ENCODE results near the gene PROS1. TPM values are rescaled to one million over a fixed set of nuclear protein-coding genes. Genes with fewer than 3 reads are reported as not detected.
"Not testable (repeated sequence)": the region's sequence is repeated elsewhere in the genome, so short reads cannot be mapped to it uniquely, and the experiment has no call there.

PROS1 gene
- total RNA-seq, 1 experiment from 2014 or later = 1.7 TPM

- POLR2A ChIA-PET = no interaction called here
- peaks cover 77% of the 10 kb centered on the region for H3K9me3 Mint-ChIP-seq
- H3K4me1 Mint-ChIP-seq = no peaks in the 10 kb centered on the region
- H3K4me3 Mint-ChIP-seq = no peak overlapping the region
- H3K27ac Mint-ChIP-seq = no peak overlapping the region
- TF ChIP-seq CREM (CRISPR knock-in tag; IDR thresholded peaks at IDR 0.05) = no peak
- TF ChIP-seq, protein P1, sequence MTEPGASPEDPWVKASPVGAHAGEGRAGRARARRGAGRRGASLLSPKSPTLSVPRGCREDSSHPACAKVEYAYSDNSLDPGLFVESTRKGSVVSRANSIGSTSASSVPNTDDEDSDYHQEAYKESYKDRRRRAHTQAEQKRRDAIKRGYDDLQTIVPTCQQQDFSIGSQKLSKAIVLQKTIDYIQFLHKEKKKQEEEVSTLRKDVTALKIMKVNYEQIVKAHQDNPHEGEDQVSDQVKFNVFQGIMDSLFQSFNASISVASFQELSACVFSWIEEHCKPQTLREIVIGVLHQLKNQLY (CRISPR knock-in tag; IDR thresholded peaks at IDR 0.05) = no peak
- TF ChIP-seq, protein P2, sequence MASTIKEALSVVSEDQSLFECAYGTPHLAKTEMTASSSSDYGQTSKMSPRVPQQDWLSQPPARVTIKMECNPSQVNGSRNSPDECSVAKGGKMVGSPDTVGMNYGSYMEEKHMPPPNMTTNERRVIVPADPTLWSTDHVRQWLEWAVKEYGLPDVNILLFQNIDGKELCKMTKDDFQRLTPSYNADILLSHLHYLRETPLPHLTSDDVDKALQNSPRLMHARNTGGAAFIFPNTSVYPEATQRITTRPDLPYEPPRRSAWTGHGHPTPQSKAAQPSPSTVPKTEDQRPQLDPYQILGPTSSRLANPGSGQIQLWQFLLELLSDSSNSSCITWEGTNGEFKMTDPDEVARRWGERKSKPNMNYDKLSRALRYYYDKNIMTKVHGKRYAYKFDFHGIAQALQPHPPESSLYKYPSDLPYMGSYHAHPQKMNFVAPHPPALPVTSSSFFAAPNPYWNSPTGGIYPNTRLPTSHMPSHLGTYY (CRISPR knock-in tag; IDR thresholded peaks at IDR 0.05) = no peak
- TF ChIP-seq STAT6 (CRISPR knock-in tag; conservative IDR thresholded peaks at IDR 0.05; ENCODE audit: low read depth) = no peak
- TF ChIP-seq PREB (CRISPR knock-in tag; IDR thresholded peaks at IDR 0.05; ENCODE audit: borderline replicate concordance) = no peak
- TF ChIP-seq GABPB1 (CRISPR knock-in tag; IDR thresholded peaks at IDR 0.05) = no peak
- TF ChIP-seq NR3C1 (CRISPR knock-in tag; conservative IDR thresholded peaks at IDR 0.05; ENCODE audit: low read depth) = no peak
- TF ChIP-seq AFF4 (CRISPR knock-in tag; IDR thresholded peaks at IDR 0.05; ENCODE audit: borderline replicate concordance) = no peak
- TF ChIP-seq ZBTB21 (CRISPR knock-in tag; IDR thresholded peaks at IDR 0.05; ENCODE audit: borderline replicate concordance) = no peak
- TF ChIP-seq NFE2L1 (CRISPR knock-in tag; IDR thresholded peaks at IDR 0.05) = no peak
- no peak for TF ChIP-seq ZMAT4 (CRISPR knock-in tag; IDR thresholded peaks at IDR 0.05)
- ATAC-seq (no peak), DNase-seq (ENCODE audit: low spot score) (no peak)
- H3K27me3 Mint-ChIP-seq (ENCODE audit: low read depth) = peaks cover 2% of the 10 kb centered on the region
- peaks cover 59% of the 10 kb centered on the region for H3K36me3 Mint-ChIP-seq
- CTCF ChIA-PET = no interaction called here
Observed at GRCh38 chr3:93961026-93961425, 12.7 kb downstream of the PROS1 start.

DNA sequence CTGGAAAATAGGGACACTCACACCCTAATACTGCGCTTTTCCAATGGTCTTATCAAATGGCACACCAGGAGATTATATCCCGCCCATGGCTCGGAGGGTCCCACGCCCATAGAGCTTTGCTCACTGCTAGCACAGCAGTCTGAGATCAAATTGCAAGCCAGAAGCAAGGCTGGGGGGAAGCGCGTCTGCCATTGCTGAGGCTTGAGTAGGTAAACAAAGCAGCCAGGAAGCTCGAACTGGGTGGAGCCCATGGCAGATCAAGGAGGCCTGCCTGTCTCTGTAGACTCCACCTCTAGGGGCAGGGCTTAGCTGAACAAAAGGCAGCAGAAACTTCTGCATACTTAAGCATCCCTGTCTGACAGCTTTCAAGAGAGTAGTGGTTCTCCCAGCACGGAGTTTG lies 23.7 kb downstream of the PROS1 start:
- peaks cover 23% of the 10 kb centered on the region for H3K27me3 Mint-ChIP-seq (ENCODE audit: low read depth)
- ATAC-seq; CTCF ChIA-PET; POLR2A ChIA-PET; H3K4me1 Mint-ChIP-seq; DNase-seq (ENCODE audit: low spot score); H3K4me3 Mint-ChIP-seq; H3K27ac Mint-ChIP-seq: not testable (repeated sequence)
- peaks cover 70% of the 10 kb centered on the region for H3K9me3 Mint-ChIP-seq
- peaks cover 87% of the 10 kb centered on the region for H3K36me3 Mint-ChIP-seq

DNA sequence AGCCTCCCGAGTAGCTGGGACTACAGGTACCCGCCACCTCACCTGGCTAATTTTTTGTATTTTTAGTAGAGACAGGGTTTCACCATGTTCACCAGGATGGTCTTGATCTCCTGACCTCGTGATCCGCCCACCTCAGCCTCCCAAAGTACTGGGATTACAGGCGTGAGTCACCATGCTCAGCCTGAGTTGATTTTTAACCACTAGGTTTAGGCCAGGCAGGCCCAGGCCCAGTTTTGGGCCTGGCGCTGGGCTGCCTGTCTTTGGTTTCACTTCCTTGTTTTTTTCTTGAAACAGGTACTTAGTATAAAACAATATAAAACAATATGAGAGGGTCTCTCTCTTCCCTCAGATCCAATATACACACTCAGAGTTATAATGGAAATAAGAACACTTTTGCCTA lies 36.2 kb downstream of the PROS1 start:
- H3K27me3 Mint-ChIP-seq (ENCODE audit: low read depth); CTCF ChIA-PET; DNase-seq (ENCODE audit: low spot score); H3K27ac Mint-ChIP-seq; H3K4me1 Mint-ChIP-seq; H3K4me3 Mint-ChIP-seq; POLR2A ChIA-PET; ATAC-seq: not testable (repeated sequence)
- Mint-ChIP-seq H3K36me3 (peaks cover 26% of the 10 kb centered on the region), H3K9me3 (peaks cover 27% of the 10 kb centered on the region)
